ENCODE results near the gene TMEM117. TPM values are rescaled to one million over a fixed set of nuclear protein-coding genes. Genes with fewer than 3 reads are reported as not detected.
A peak's percentile ranks its signal among the peaks of the same experiment; 100 is the strongest.

TMEM117 gene
- total and polyA plus RNA-seq, 2 donors from 2014 or later: 5.9 to 6.0 TPM

- DNase-seq: no peak
Measured at GRCh38 chr12:43912859-43913258, 77.0 kb downstream of the TMEM117 start.

GRCh38 chr12:43914391-43914790 is 78.5 kb downstream of the TMEM117 start:
- FAIRE-seq: no peak
- Histone ChIP-seq H3K9ac (ENCODE audit: low read length in 3 of 3) (no peak overlapping the region), H3K4me3 (ENCODE audit: low read length in 3 of 3) (no peak overlapping the region), H3K9me3 (ENCODE audit: control insufficient read depth in 2 of 3, insufficient read depth in 1 of 3, low read length in 3 of 3) (no peaks in the 10 kb centered on the region), H3K27ac (ENCODE audit: low read depth in 2 of 2, low read length in 2 of 2) (no peak overlapping the region), H3K4me1 (ENCODE audit: control insufficient read depth in 2 of 3, insufficient read depth in 2 of 3, low read depth in 1 of 3, low read length in 3 of 3) (no peaks in the 10 kb centered on the region), H3K36me3 (ENCODE audit: control insufficient read depth in 2 of 3, insufficient read depth in 3 of 3, low read length in 3 of 3) (no peaks in the 10 kb centered on the region), H3K27me3 (ENCODE audit: control insufficient read depth, insufficient read depth, low read length) (no peaks in the 10 kb centered on the region)
- intact Hi-C loops (cut with DNase I): no loop called here
- DNase-seq: no peak
- no peak for TF ChIP-seq CTCF (IDR thresholded peaks at IDR 0.05; ENCODE audit: borderline replicate concordance, extremely low read depth, insufficient read depth)

More at GRCh38 chr12:43912859-43913258, 77.0 kb downstream of the TMEM117 start:
- no peak for FAIRE-seq
- H3K27ac ChIP-seq (ENCODE audit: low read depth in 2 of 2, low read length in 2 of 2): no peak overlapping the region
- no peaks in the 10 kb centered on the region for H3K9me3 ChIP-seq (ENCODE audit: control insufficient read depth in 2 of 3, insufficient read depth in 1 of 3, low read length in 3 of 3)
- no peak overlapping the region for H3K4me3 ChIP-seq (ENCODE audit: low read length in 3 of 3)
- intact Hi-C loops (cut with DNase I): no loop called here
- H3K27me3 ChIP-seq (ENCODE audit: control insufficient read depth, insufficient read depth, low read length): no peaks in the 10 kb centered on the region
- no peak for TF ChIP-seq CTCF (IDR thresholded peaks at IDR 0.05; ENCODE audit: borderline replicate concordance, extremely low read depth, insufficient read depth)
- H3K36me3 ChIP-seq (ENCODE audit: control insufficient read depth in 2 of 3, insufficient read depth in 3 of 3, low read length in 3 of 3): no peaks in the 10 kb centered on the region
- no peak overlapping the region for H3K9ac ChIP-seq (ENCODE audit: low read length in 3 of 3)
- H3K4me1 ChIP-seq (ENCODE audit: control insufficient read depth in 2 of 3, insufficient read depth in 2 of 3, low read depth in 1 of 3, low read length in 3 of 3): no peaks in the 10 kb centered on the region

- Histone ChIP-seq H3K4me3 (ENCODE audit: low read length in 3 of 3) (no peak overlapping the region), H3K4me1 (ENCODE audit: control insufficient read depth in 2 of 3, insufficient read depth in 2 of 3, low read depth in 1 of 3, low read length in 3 of 3) (no peaks in the 10 kb centered on the region), H3K27ac (ENCODE audit: low read depth in 2 of 2, low read length in 2 of 2) (no peak overlapping the region), H3K27me3 (ENCODE audit: control insufficient read depth, insufficient read depth, low read length) (no peaks in the 10 kb centered on the region), H3K36me3 (ENCODE audit: control insufficient read depth in 2 of 3, insufficient read depth in 3 of 3, low read length in 3 of 3) (no peaks in the 10 kb centered on the region), H3K9ac (ENCODE audit: low read length in 3 of 3) (no peak overlapping the region), H3K9me3 (ENCODE audit: control insufficient read depth in 2 of 3, insufficient read depth in 1 of 3, low read length in 3 of 3) (no peaks in the 10 kb centered on the region)
- intact Hi-C loops (cut with DNase I): no loop called here
- TF ChIP-seq CTCF (IDR thresholded peaks at IDR 0.05; ENCODE audit: borderline replicate concordance, extremely low read depth, insufficient read depth): peak; percentile 4
- peak in 1 of 5 donors; percentile 6 for DNase-seq
- no peak for FAIRE-seq
Measured at GRCh38 chr12:43914923-43915468, 79.1 kb downstream of the TMEM117 start.

- H3K9ac ChIP-seq (ENCODE audit: low read length in 3 of 3): no peak overlapping the region
- no peaks in the 10 kb centered on the region for H3K36me3 ChIP-seq (ENCODE audit: control insufficient read depth in 2 of 3, insufficient read depth in 3 of 3, low read length in 3 of 3)
- no peak overlapping the region for H3K4me3 ChIP-seq (ENCODE audit: low read length in 3 of 3)
- H3K27ac ChIP-seq (ENCODE audit: low read depth in 2 of 2, low read length in 2 of 2): no peak overlapping the region
- FAIRE-seq (no peak), DNase-seq (no peak)
- H3K27me3 ChIP-seq (ENCODE audit: control insufficient read depth, insufficient read depth, low read length): no peaks in the 10 kb centered on the region
- no peaks in the 10 kb centered on the region for H3K4me1 ChIP-seq (ENCODE audit: control insufficient read depth in 2 of 3, insufficient read depth in 2 of 3, low read depth in 1 of 3, low read length in 3 of 3)
- no peaks in the 10 kb centered on the region for H3K9me3 ChIP-seq (ENCODE audit: control insufficient read depth in 2 of 3, insufficient read depth in 1 of 3, low read length in 3 of 3)
- intact Hi-C loops (cut with DNase I): no loop called here
- TF ChIP-seq CTCF (IDR thresholded peaks at IDR 0.05; ENCODE audit: borderline replicate concordance, extremely low read depth, insufficient read depth): no peak
Measured at GRCh38 chr12:43917896-43918295, 82.0 kb downstream of the TMEM117 start.

All from kidney (tissue), 14 donors.